Trophoblast cell (in vitro differentiated cells and primary cell): ENCODE results near the gene BAIAP2.

ENCODE experiments used
- DNase-seq, 2 donors: peaks; one replicate each; pipeline ENCODE4 v3.0.0-alpha.2; 2016
- H2AFZ ChIP-seq: 2 replicates; pipeline ENCODE4 v1.6.1; 2013; ENCODE audit warnings: low read length, moderate library complexity, mild to moderate bottlenecking; ENCODE audit not compliant: insufficient read depth, poor library complexity
- H2AK5ac ChIP-seq: 2 replicates; pipeline ENCODE4 v1.6.1; 2013; ENCODE audit warnings: mild to moderate bottlenecking, low read length
- H2BK120ac ChIP-seq: 2 replicates; pipeline ENCODE4 v1.6.1; 2013; ENCODE audit warnings: low read length, mild to moderate bottlenecking, moderate library complexity; ENCODE audit not compliant: insufficient read depth, poor library complexity
- H2BK12ac ChIP-seq: 2 replicates; pipeline ENCODE4 v1.6.1; 2013; ENCODE audit warnings: mild to moderate bottlenecking, low read length, moderate library complexity
- H2BK5ac ChIP-seq: 2 replicates; pipeline ENCODE4 v1.6.1; 2013; ENCODE audit warnings: low read length, low read depth, moderate library complexity, mild to moderate bottlenecking; ENCODE audit not compliant: poor library complexity
- H3K14ac ChIP-seq: 2 replicates; pipeline ENCODE4 v1.6.1; 2013; ENCODE audit warnings: mild to moderate bottlenecking, low read length
- H3K18ac ChIP-seq: 2 replicates; pipeline ENCODE4 v1.6.1; 2013; ENCODE audit warnings: mild to moderate bottlenecking, low read length
- H3K23ac ChIP-seq: 2 replicates; pipeline ENCODE4 v1.6.1; 2013; ENCODE audit warnings: low read length
- H3K27ac ChIP-seq: 2 replicates; pipeline ENCODE4 v1.5.1; 2013; ENCODE audit warnings: low read depth, mild to moderate bottlenecking, inconsistent platforms, low read length, moderate library complexity
- H3K27me3 ChIP-seq: 2 replicates; pipeline ENCODE4 v1.6.1; 2013; ENCODE audit warnings: inconsistent platforms, mild to moderate bottlenecking, low read length, moderate library complexity; ENCODE audit not compliant: insufficient read depth
- H3K36me3 ChIP-seq, 2 experiments: 1 replicate in 1 of 2; 2 replicates in 1 of 2; pipeline ENCODE4 v1.6.1; 2013; ENCODE audit warnings: low read length in 2 of 2, mild to moderate bottlenecking in 2 of 2, moderate library complexity in 1 of 2; ENCODE audit not compliant: insufficient read depth in 2 of 2, control insufficient read depth in 1 of 2
- H3K4ac ChIP-seq: 2 replicates; pipeline ENCODE4 v1.6.1; 2013; ENCODE audit warnings: low read depth, mild to moderate bottlenecking, low read length, moderate library complexity
- H3K4me1 ChIP-seq, 2 experiments: 1 replicate in 1 of 2; 2 replicates in 1 of 2; pipeline ENCODE4 v1.6.1; 2013; ENCODE audit warnings: low read length in 2 of 2, mild to moderate bottlenecking in 2 of 2, moderate library complexity in 1 of 2; ENCODE audit not compliant: insufficient read depth in 2 of 2, control insufficient read depth in 1 of 2
- H3K4me2 ChIP-seq: 2 replicates; pipeline ENCODE4 v1.6.1; 2013; ENCODE audit warnings: inconsistent platforms, mild to moderate bottlenecking, low read length, moderate library complexity
- H3K4me3 ChIP-seq: 2 replicates; pipeline ENCODE4 v1.5.1; 2013; ENCODE audit warnings: mild to moderate bottlenecking, low read depth, low read length, inconsistent platforms
- H3K79me1 ChIP-seq: one replicate; pipeline ENCODE4 v1.6.1; 2013; ENCODE audit warnings: low read length
- H3K79me2 ChIP-seq: 2 replicates; pipeline ENCODE4 v1.6.1; 2013; ENCODE audit warnings: low read length, mild to moderate bottlenecking; ENCODE audit not compliant: control insufficient read depth, insufficient read depth, poor library complexity
- H3K9ac ChIP-seq: 2 replicates; pipeline ENCODE4 v1.6.1; 2013; ENCODE audit warnings: mild to moderate bottlenecking, low read length
- H3K9me3 ChIP-seq: 2 replicates; pipeline ENCODE4 v1.6.1; 2013; ENCODE audit warnings: low read depth, mild to moderate bottlenecking, control low read depth, inconsistent platforms, low read length; ENCODE audit not compliant: insufficient read depth
- H4K12ac ChIP-seq: 2 replicates; pipeline ENCODE4 v1.6.1; 2013; ENCODE audit warnings: low read depth, mild to moderate bottlenecking, low read length, moderate library complexity
- H4K8ac ChIP-seq: 2 replicates; pipeline ENCODE4 v1.6.1; 2013; ENCODE audit warnings: low read depth, mild to moderate bottlenecking, low read length, moderate library complexity
- H4K91ac ChIP-seq: one replicate; pipeline ENCODE4 v1.6.1; 2013; ENCODE audit warnings: low read depth, mild to moderate bottlenecking, low read length, moderate library complexity
- WGBS: extraction: QIAGEN DNeasy Blood & Tissue Kit; methylation state at CpG from one replicate; pipeline ENCODE4 v1.1.7; 2013; ENCODE audit warnings: missing lambda C conversion rate; ENCODE audit not compliant: insufficient read length, insufficient coverage; ENCODE audit errors: extremely low coverage; 5-methylcytosine and 5-hydroxymethylcytosine counted together

BAIAP2 gene

DNA sequence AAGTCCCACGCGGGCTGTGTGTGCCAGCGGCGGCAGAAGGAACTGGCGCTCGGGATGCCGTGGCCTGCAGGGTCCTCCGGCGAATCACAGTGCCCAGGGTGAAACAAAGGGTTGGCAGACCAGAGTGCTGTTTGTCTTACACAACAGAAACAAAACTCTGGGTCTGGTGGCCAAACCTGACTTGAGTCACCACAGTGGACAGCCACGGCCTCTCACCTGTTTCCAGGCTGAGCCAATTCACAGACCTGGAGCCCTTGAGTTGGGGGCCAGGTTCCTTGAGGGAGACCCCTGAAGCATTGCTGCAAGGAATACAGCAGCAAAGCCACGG lies 45.4 kb upstream of the BAIAP2 start:
- Histone ChIP-seq H3K4ac (no peak overlapping the region), H3K4me1 (peaks cover 3 to 6% of the 10 kb centered on the region in 2 experiments), H3K79me2 (peaks cover 5% of the 10 kb centered on the region), H3K4me3 (no peak overlapping the region), H2AK5ac (no peak overlapping the region), H3K4me2 (no peak overlapping the region), H4K8ac (no peak overlapping the region), H3K36me3 (peaks cover 0 to 4% of the 10 kb centered on the region in 2 experiments), H2AFZ (no peak overlapping the region), H2BK5ac (no peak overlapping the region), H2BK120ac (no peak overlapping the region), H3K9ac (no peak overlapping the region), H3K9me3 (no peaks in the 10 kb centered on the region), H4K12ac (no peak overlapping the region), H3K18ac (no peak overlapping the region), H3K14ac (no peak overlapping the region), H3K79me1 (peaks cover 7% of the 10 kb centered on the region), H4K91ac (no peak overlapping the region), H3K27me3 (peaks cover 4% of the 10 kb centered on the region), H2BK12ac (no peak overlapping the region), H3K23ac (no peak overlapping the region), H3K27ac (no peak overlapping the region)
- WGBS = no CpG with 5 or more reads among the region's 11 CpGs
- peak in 1 of 2 donors; percentile 26 for DNase-seq

DNA sequence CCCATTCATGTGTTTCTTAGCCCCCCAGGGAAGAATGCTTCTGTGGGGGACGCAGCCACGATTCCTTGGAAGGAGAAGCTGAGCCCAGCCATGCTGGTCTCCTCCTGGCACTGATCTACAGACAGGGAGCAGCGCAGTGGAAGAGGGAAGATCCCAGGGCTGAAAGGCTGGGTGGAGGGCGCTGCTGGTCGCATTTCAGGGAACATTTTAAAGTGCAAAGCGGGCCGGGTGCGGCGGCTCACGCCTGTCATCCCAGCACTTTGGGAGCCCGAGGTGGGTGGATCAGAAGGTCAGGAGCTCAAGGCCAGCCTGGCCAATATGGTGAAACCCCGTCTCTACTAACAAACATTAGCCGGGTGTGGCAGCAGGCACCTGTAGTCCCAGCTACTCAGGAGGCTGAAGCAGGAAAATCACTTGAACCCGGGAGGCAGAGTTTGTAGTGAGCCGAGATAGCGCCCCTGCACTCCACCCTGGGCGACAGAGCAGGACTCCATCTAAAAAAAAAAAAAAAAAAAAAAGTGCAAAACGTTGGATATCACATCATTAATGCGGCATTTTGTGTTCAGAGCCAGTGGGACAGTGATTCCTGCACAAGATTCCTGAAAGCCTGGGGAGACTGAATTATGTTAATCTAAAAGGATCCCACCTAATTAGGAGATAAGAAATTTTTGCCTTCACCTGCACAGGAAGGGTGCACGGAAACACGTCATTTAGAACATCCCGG lies 43.9 kb upstream of the BAIAP2 start:
- H3K36me3 ChIP-seq = peaks cover 11 to 14% of the 10 kb centered on the region in 2 experiments
- peak overlapping the region; percentile 95 for H3K4me2 ChIP-seq
- peak overlapping the region; percentile 95 for H4K8ac ChIP-seq
- WGBS = no CpG with 5 or more reads among the region's 22 CpGs
- H3K14ac ChIP-seq = peak overlapping the region; percentile 53
- H4K91ac ChIP-seq = peak overlapping the region; percentile 77
- peak overlapping the region; percentile 25 for H2BK120ac ChIP-seq
- H2AFZ ChIP-seq = peak overlapping the region; percentile 96
- H3K18ac ChIP-seq = peak overlapping the region; percentile 69
- H3K27ac ChIP-seq = no peak overlapping the region
- peak overlapping the region; percentile 84 for H3K9ac ChIP-seq
- H3K79me1 ChIP-seq = peaks cover 4% of the 10 kb centered on the region
- no peak overlapping the region for H2BK5ac ChIP-seq
- peaks cover 4% of the 10 kb centered on the region for H3K27me3 ChIP-seq
- H4K12ac ChIP-seq = peak overlapping the region; percentile 74
- H3K4me3 ChIP-seq = peak overlapping the region; percentile 89
- H3K4ac ChIP-seq = peak overlapping the region; percentile 60
- peak overlapping the region; percentile 50 for H2AK5ac ChIP-seq
- no peak for DNase-seq
- H3K9me3 ChIP-seq = peaks cover 3% of the 10 kb centered on the region
- peaks cover 5% of the 10 kb centered on the region for H3K79me2 ChIP-seq
- no peak overlapping the region for H2BK12ac ChIP-seq
- peaks cover 3% of the 10 kb centered on the region in 2 experiments for H3K4me1 ChIP-seq
- H3K23ac ChIP-seq = no peak overlapping the region

DNA sequence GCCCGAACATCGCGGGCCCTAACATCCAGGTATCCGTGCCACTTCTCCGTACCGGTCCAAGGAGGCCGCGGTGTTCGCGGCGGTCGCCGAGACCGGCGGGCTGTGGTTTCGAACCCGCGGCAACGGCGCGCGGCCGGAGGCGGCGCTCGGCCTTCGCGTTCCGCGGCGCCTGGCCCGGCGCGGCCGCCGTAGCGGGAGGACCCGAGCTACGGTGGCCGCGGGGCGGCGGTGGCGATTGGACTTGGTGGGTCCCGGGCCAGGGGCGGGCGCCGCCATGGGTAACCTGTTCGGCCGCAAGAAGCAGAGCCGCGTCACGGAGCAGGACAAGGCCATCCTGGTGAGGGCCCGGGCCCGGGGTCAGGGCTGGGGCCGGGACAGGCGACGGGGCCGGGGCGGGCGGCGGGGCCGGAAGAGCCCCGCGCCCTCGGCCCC lies 43.3 kb upstream of the BAIAP2 start, which contains the start of gene CHMP6:
Gene CHMP6, plus strand, starts transcription at position 197 of the 432 bp plus-strand sequence. Its CDS starts 78 bp downstream, at position 275.
- Histone ChIP-seq H3K4me3 (peak within 1 kb of the TSS; percentile 89), H2AFZ (peak within 1 kb of the TSS; percentile 96), H3K79me2 (peaks cover 5% of the 10 kb centered on the region), H3K79me1 (peaks cover 4% of the 10 kb centered on the region), H3K14ac (peak within 1 kb of the TSS; percentile 53), H3K4ac (peak within 1 kb of the TSS; percentile 60), H3K9me3 (peaks cover 3% of the 10 kb centered on the region), H4K12ac (peak within 1 kb of the TSS; percentile 77), H2BK120ac (peak within 1 kb of the TSS; percentile 47), H4K8ac (peak within 1 kb of the TSS; percentile 95), H3K4me2 (peak within 1 kb of the TSS; percentile 95), H3K4me1 (peaks cover 3% of the 10 kb centered on the region in 2 experiments), H2BK12ac (no peak within 1 kb of the TSS), H3K27ac (no peak within 1 kb of the TSS), H4K91ac (peak within 1 kb of the TSS; percentile 77), H3K9ac (peak within 1 kb of the TSS; percentile 84), H3K23ac (no peak within 1 kb of the TSS), H3K27me3 (peaks cover 4% of the 10 kb centered on the region), H3K18ac (peak within 1 kb of the TSS; percentile 69), H2BK5ac (no peak within 1 kb of the TSS), H3K36me3 (peaks cover 17 to 19% of the 10 kb centered on the region in 2 experiments), H2AK5ac (peak within 1 kb of the TSS; percentile 50)
- DNase-seq = peak; percentile 48 to 83
- no CpG with 5 or more reads among the region's 66 CpGs for WGBS

DNA sequence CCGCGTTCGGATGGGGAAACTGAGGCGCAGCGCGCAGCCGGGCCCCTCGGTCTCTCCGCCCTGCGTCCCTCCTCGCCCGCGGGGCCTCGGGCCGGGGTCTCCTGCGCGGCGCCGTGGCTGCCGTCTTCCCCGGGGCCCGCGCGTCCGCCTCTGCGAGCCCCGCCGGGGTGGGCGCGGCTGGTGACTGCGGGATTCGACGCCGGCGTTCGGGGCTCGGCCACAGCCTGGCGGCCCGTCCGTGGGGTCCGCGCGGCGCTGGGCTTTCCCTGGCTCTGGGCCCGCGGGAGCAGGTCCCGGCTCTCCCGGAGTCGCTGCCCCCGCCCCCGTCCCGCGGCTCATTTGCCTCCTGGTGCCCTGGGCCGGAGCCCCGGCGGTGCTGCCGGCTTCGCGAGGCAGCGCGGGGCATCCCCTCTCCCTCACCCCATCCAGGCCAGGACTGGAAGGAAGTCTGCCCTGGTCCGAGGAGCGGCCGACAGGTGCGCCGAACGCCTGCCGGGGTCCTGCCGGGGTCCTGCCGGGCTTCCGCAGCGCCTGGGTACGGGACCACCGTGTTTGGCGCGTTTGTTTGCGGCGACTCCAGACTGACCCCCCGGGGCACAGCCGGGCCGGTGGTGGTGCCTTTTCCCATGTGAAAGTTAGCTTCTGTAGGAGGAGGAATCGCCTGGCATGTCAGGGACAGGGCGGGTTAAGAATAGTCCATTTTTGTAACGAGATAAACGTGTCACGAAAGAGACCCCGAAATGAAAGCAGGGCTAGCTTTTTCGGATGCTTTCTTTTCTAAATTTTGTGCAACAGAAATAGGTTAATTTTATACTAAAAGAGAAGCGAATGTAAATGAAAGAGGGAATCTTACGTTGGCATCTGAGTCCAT lies 42.6 kb upstream of the BAIAP2 start:
- Histone ChIP-seq H2BK12ac (no peak overlapping the region), H3K9me3 (peaks cover 3% of the 10 kb centered on the region), H2BK120ac (peak overlapping the region; percentile 47), H3K27ac (no peak overlapping the region), H4K12ac (peak overlapping the region; percentile 77), H3K79me2 (peaks cover 5% of the 10 kb centered on the region), H3K4ac (peak overlapping the region; percentile 50), H4K91ac (peak overlapping the region; percentile 77), H3K36me3 (peaks cover 23 to 25% of the 10 kb centered on the region in 2 experiments), H2BK5ac (no peak overlapping the region), H4K8ac (peak overlapping the region; percentile 95), H3K4me1 (peaks cover 3% of the 10 kb centered on the region in 2 experiments), H3K4me3 (peak overlapping the region; percentile 89), H3K4me2 (peak overlapping the region; percentile 95), H3K27me3 (peaks cover 4% of the 10 kb centered on the region), H3K9ac (peak overlapping the region; percentile 84), H3K14ac (peak overlapping the region; percentile 50), H3K23ac (no peak overlapping the region), H2AFZ (peak overlapping the region; percentile 61), H3K18ac (peak overlapping the region; percentile 10), H2AK5ac (peak overlapping the region; percentile 15), H3K79me1 (peaks cover 4% of the 10 kb centered on the region)
- no CpG with 5 or more reads among the region's 90 CpGs for WGBS
- DNase-seq = peak in 1 of 2 donors; percentile 15
